ENCODE results near the gene DIS3L2. TPM values are rescaled to one million over a fixed set of nuclear protein-coding genes. Genes with fewer than 3 reads are reported as not detected.
"Not testable (repeated sequence)": the region's sequence is repeated elsewhere in the genome, so short reads cannot be mapped to it uniquely, and the experiment has no call there.

The DIS3L2 gene
- polyA plus RNA-seq, 3 donors from 2014 or later, result 7.6 to 22.5 (median 8.1) TPM

DNA sequence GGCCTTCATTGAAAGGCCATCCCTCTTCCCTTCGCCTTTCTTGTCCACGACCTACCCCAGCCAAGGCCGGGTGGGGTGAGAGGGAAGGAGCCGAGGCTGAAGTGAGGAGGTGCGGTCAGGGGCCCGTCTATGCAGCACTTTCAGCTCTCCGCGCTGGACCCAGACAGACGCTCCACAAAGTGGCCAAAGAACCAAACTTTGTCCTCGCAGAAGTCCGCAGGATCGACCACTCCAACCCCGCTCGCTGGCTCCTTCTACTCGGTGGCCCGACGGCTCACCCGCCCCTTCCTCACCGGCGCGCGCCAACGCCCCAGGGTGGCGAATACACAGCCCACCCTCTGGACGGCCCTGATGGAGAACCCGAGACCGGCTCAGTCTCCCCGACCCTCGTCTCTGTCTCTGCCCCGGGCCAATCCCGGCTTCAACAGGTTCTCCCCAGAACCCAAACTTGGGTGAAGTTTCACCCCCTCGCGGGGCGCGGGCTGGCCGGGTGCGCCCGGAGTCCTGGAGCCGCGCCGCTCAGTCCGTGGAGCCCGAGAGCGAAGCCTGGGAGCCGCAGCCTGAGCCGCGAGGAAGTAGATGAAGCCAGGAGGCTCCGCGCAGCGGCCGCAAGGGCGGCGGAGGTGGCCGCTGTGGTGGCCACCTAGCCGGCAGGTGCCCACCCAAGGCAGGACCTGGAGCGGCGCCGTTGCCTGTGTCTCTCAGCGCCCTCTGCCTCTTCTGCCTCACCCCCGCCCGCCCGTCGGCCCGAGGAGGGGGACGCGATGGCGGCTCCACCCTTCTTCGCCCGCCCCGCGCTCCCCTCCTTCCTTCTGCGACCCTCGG is 390.4 kb downstream of the DIS3L2 start:
- H3K36me3 Mint-ChIP-seq, result peaks cover 0 to 3% (median 0%) of the 10 kb centered on the region in 3 donors
- H3K27me3 Mint-ChIP-seq (ENCODE audit: low read depth in 3 of 3), result peaks cover 5 to 12% (median 5%) of the 10 kb centered on the region in 3 donors
- DNase-seq, result no peak
- H3K9me3 Mint-ChIP-seq, result peaks cover 0 to 2% (median 0%) of the 10 kb centered on the region in 6 donors
- H3K4me1 Mint-ChIP-seq, result peaks cover 0 to 4% of the 10 kb centered on the region in 2 donors
- no peak overlapping the region for H3K4me3 Mint-ChIP-seq
- H3K27ac Mint-ChIP-seq, result no peak overlapping the region

DNA sequence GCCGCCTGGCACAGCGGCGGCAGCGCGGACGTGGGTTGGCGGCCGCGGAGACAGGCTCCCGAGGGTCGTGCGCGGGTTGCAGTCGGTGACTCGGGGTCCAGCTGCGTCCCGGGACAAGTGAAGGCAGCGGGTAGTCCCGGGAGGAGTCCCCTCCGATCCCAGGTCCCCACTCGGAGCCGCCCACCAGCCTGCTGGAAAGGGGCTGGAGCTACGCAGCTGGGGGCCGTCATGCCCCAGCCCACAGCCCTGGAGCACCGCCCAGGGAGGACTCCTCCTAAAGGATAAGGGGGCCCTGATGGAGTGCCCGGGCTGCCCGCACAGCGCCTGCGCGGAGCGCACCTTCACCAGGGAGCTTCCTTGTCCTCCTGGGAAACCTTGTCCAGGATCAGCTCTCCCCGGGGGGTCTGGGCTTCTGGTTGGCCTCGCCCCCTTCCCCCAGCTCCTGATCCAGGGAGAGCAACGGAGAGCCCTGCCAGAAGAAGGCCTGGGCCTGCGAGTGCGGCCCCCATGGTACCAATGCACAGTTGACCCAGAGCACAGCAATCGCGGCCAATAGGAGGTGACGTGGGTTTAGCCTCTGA is 391.1 kb downstream of the DIS3L2 start:
- Mint-ChIP-seq H3K4me1 (peaks cover 0 to 4% of the 10 kb centered on the region in 2 donors), H3K9me3 (peaks cover 0 to 2% (median 0%) of the 10 kb centered on the region in 6 donors), H3K27ac (no peak overlapping the region), H3K36me3 (peaks cover 0 to 3% (median 0%) of the 10 kb centered on the region in 3 donors), H3K4me3 (no peak overlapping the region), H3K27me3 (ENCODE audit: low read depth in 3 of 3) (peaks cover 5 to 12% (median 5%) of the 10 kb centered on the region in 3 donors)
- no peak for DNase-seq

DNA sequence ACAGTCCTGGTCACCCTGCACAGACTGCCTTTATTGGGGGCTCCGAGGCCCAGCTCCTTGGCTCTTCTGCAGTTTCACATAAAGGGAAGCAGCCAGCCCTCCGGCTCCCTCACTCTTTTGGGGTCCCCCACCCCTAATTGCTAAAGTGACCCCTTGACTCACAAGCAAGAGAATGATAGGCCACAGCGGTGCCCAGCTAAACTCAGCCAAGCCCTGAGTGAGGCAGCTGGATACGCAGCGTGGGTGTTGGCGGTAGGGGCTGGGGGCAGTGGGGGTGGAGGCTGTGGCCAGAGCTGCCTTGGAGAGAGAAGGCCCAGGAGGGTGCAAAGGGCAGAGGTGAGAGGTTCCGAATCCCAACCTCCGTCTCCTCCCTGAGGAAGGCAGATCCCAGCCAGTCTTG is 391.6 kb downstream of the DIS3L2 start:
- Mint-ChIP-seq H3K27me3 (ENCODE audit: low read depth in 3 of 3) (peaks cover 5 to 12% (median 5%) of the 10 kb centered on the region in 3 donors), H3K9me3 (peaks cover 0 to 2% (median 0%) of the 10 kb centered on the region in 6 donors)

DNA sequence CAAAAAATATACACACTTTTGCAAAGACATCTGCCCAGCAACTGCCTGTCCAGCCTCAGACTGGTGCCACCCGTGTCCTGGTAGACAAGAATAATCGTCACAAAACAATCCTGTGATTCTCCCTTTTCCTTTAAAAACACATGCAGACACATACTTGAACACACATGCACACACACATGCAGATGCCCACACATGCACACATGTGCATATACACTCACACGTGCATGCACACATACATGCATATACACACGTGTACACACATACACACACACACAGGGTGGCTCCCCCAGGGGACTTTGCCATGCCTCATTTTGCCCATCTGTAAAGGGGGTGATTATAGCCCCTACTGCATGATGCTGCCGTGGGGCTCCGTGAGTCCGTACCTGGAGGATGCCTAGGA is 392.1 kb downstream of the DIS3L2 start:
- Mint-ChIP-seq H3K4me3 (peak overlapping the region in 1 of 5 donors; percentile 51), H3K27ac (no peak overlapping the region)

More for the DNA sequence above, 391.6 kb downstream of the DIS3L2 start:
- Mint-ChIP-seq H3K4me3 (no peak overlapping the region), H3K27ac (no peak overlapping the region), H3K4me1 (peaks cover 0 to 4% of the 10 kb centered on the region in 2 donors), H3K36me3 (peaks cover 0 to 3% (median 0%) of the 10 kb centered on the region in 3 donors)
- DNase-seq, result no peak

DNA sequence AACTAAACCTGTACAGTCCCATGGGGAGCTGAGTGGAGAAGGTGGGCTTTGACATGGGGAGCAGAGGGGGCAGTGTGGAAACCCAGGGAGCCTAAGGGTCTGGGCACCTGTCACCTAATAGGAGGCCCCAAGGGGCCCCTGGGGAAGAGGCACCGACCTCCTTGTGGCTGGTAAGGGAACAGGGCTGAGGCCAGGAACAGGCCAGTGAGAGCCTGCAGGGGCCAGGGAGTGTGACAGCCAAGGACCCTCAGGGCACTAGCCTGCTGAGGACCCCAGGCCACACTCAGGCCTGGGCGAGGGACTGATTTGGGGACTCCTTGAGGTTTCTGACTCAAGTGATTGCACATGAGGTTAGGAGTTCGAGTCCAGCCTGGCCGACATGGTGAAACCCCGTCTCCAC is 392.6 kb downstream of the DIS3L2 start:
- Mint-ChIP-seq H3K9me3 (no peaks in the 10 kb centered on the region), H3K36me3 (peaks cover 0 to 3% (median 0%) of the 10 kb centered on the region in 3 donors), H3K4me1 (peaks cover 0 to 4% of the 10 kb centered on the region in 2 donors), H3K27ac (no peak overlapping the region), H3K27me3 (ENCODE audit: low read depth in 3 of 3) (peaks cover 5 to 12% (median 5%) of the 10 kb centered on the region in 3 donors), H3K4me3 (no peak overlapping the region)
- no peak for DNase-seq

More for the DNA sequence above, 392.1 kb downstream of the DIS3L2 start:
- Mint-ChIP-seq H3K9me3 (no peaks in the 10 kb centered on the region), H3K4me1 (peaks cover 0 to 4% of the 10 kb centered on the region in 2 donors), H3K27me3 (ENCODE audit: low read depth in 3 of 3) (peaks cover 5 to 12% (median 5%) of the 10 kb centered on the region in 3 donors), H3K36me3 (peaks cover 0 to 3% (median 0%) of the 10 kb centered on the region in 3 donors)
- DNase-seq, result no peak

DNA sequence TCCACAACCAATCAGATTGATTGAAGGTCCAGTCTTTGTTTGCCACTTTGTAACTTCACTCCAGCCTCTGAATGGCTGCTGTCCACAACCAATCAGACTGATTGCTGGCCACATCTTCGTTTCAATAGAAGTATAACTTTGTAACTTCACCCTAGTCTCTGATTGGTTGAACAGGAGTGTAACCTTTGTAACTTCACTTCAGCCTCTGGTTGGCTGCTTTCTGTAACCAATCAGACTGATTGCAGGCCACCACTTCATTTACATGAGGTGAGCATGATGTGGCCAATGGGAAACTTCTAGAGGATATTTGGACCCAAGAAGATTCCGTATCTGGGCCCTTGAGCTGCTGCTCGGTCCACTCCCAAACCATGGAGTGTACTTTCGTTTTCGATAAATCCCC is 400.1 kb downstream of the DIS3L2 start:
- H3K27me3 Mint-ChIP-seq (ENCODE audit: low read depth in 3 of 3), result peaks cover 0 to 3% (median 0%) of the 10 kb centered on the region in 3 donors
- H3K36me3 Mint-ChIP-seq, result no peaks in the 10 kb centered on the region
- no peak overlapping the region for H3K27ac Mint-ChIP-seq
- DNase-seq, result no peak
- H3K4me1 Mint-ChIP-seq, result peaks cover 16 to 19% of the 10 kb centered on the region in 2 donors
- no peak overlapping the region for H3K4me3 Mint-ChIP-seq
- peaks cover 0 to 1% (median 0%) of the 10 kb centered on the region in 6 donors for H3K9me3 Mint-ChIP-seq

DNA sequence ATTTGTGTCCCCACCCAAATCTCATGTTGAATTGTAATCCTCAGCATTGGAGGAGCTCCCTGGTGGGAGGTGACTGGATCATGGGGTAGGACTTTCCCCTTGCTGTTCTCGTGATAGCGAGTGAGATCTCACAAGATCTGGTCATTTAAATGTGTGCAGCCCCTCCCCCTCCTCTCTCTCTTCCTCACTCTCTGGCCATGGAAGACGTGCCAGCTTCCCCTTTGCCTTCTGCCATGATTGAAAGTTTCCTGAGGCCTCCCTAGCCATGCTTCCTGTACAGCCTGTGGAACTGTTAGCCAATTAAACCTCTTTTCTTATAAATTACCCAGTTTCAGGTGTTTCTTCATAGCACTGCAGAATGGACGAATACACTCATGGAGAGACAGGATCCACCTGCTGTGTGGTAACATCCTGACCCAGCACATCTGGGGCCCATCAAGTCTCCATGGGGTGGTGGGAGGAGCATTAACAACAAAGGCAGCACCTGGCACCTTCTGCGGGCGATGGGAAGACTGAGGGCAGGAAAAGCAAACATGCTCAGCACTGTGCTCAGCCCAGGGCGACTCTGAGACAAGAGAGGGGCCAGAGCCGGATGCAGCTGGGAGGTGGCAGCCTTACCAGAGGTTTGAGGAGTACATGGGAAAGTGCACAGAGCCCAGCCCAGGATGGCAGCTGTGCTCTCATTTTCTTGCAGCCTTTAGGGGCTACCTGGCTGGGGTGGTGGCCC is 400.8 kb downstream of the DIS3L2 start:
- Mint-ChIP-seq H3K27ac (no peak overlapping the region), H3K36me3 (no peaks in the 10 kb centered on the region), H3K4me1 (peaks cover 16 to 19% of the 10 kb centered on the region in 2 donors), H3K9me3 (peaks cover 0 to 1% (median 0%) of the 10 kb centered on the region in 6 donors), H3K27me3 (ENCODE audit: low read depth in 3 of 3) (peaks cover 0 to 3% (median 0%) of the 10 kb centered on the region in 3 donors), H3K4me3 (peak overlapping the region in 2 of 5 donors; percentile 4 to 12)
- no peak for DNase-seq

DNA sequence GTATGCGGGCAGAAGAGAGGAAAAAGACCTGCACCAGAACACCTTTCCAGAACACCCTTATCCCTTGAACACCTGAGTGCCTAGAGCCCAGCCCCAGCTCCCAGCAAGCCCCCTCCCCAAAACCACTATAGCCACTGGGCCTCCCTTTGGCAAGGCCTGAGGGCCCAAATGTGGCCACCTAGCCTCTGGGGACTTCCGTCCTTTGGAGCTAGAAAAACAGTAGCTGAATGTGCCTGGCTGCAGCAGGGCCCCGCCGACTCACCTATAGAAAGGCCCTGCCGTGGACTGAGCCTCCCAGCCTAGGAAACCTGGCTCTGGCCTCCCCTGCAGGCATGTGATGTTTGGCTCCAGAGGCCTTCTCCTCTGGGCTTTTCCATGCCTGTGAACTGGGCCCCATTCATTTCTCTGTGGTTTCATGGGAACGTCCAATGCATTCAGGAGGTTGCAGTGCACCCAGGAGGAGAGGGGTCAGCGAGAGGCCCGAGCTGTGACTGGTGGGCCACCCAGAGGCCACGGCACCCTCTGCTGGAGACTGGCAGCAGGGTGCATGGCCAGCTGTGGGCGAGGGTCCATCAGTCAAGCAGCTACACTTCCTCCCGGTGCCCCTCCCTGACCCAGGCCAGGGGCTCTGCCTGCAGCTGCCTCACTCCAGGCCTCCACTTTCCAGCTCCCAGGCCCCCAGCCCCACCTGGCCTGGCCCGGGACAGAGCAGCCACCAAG is 401.7 kb downstream of the DIS3L2 start:
- H3K36me3 Mint-ChIP-seq; H3K27me3 Mint-ChIP-seq (ENCODE audit: low read depth in 3 of 3); H3K27ac Mint-ChIP-seq; DNase-seq; H3K9me3 Mint-ChIP-seq: not testable (repeated sequence)
- peak overlapping the region in 4 of 5 donors; percentile 76 to 90 (median 80) for H3K4me3 Mint-ChIP-seq
- H3K4me1 Mint-ChIP-seq, result peaks cover 16 to 19% of the 10 kb centered on the region in 2 donors

DNA sequence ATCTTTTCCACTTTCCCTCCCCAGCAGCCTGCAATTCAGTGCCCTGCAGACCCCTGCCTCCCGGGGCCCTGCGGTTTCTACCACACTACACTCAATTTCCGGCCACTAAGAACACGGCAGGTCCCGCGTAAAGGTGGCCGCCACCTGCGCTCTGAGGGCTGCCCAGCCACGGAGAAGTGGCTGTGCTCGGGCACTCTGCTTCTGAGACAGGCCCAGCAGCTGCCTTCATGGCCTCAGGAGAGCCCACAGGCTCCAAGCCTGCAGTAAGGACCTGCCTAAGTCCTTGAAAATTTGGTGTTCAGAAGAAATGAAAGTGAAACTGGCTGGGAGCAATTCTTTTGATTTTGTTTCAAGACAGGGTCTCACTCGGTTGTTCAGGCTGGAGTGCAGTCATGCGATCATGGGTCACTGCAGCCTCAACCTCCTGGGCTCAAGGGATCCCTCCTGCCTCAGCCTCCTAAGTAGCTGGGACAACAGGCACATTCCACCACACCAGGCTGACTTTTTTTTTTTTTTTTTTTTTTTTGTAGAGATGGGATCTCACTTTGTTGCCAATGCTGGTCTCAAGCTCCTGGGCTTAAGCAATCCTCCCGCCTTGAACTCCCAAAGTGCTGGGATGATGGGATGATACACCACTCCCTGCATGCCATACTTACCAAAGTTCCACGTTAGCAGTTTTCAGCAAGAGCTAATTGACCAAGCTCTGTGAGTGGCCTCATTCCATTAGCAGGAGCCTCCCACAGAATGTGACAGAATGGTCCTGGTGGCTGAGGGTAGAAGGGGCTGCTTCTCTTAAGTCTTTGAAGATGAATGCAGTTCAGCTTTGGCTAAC is 402.5 kb downstream of the DIS3L2 start:
- H3K9me3 Mint-ChIP-seq, result peaks cover 0 to 1% (median 0%) of the 10 kb centered on the region in 6 donors
- H3K36me3 Mint-ChIP-seq, result no peaks in the 10 kb centered on the region
- peak overlapping the region; percentile 67 to 90 (median 77) for H3K4me3 Mint-ChIP-seq
- peaks cover 0 to 3% (median 0%) of the 10 kb centered on the region in 3 donors for H3K27me3 Mint-ChIP-seq (ENCODE audit: low read depth in 3 of 3)
- DNase-seq, result no peak
- H3K27ac Mint-ChIP-seq, result peak overlapping the region in 3 of 6 donors; percentile 48 to 66 (median 53)
- H3K4me1 Mint-ChIP-seq, result peaks cover 16 to 19% of the 10 kb centered on the region in 2 donors

DNA sequence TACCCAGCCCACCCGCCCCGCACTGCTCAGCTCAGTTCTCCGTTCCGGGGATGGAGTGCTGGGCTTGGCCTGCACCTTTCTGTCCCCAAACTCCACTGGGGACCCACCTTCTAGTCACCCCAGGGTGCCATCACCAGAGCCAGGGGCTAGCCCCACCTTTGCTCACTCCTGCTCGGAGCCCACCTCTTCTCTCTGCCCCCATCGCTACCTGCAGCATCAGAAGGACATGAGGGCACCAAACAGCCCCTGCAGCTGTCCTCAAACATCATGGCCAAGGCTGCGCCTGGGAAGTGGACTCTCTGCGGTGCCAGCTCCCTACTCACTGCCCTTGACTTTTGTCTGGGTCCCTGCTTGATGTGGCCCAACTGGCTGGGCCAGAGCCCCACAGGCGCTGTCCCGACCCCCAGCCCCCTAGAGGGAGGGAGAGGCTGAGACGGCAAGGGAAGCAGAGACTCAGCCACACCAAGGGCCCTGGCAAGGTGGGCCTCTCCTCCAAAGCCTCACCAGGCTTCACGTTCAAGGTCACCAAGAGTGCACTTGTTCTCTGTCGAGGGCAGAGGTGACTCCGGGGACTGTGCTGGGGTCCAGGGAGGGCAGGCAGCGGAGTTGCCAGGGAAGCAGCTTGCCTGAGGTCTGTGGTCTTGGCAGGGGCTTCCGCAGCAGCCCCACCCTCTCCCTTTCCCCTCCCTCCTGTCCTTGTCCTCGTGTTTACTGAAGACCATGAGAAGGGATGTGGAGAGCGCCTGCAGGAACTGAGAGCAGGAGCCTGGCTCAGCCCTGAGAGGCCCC is 403.5 kb downstream of the DIS3L2 start:
- DNase-seq; H3K27me3 Mint-ChIP-seq (ENCODE audit: low read depth in 3 of 3); H3K9me3 Mint-ChIP-seq; H3K36me3 Mint-ChIP-seq; H3K27ac Mint-ChIP-seq: not testable (repeated sequence)
- Mint-ChIP-seq H3K4me1 (peaks cover 16 to 19% of the 10 kb centered on the region in 2 donors), H3K4me3 (peak overlapping the region in 1 of 5 donors; percentile 24)

DNA sequence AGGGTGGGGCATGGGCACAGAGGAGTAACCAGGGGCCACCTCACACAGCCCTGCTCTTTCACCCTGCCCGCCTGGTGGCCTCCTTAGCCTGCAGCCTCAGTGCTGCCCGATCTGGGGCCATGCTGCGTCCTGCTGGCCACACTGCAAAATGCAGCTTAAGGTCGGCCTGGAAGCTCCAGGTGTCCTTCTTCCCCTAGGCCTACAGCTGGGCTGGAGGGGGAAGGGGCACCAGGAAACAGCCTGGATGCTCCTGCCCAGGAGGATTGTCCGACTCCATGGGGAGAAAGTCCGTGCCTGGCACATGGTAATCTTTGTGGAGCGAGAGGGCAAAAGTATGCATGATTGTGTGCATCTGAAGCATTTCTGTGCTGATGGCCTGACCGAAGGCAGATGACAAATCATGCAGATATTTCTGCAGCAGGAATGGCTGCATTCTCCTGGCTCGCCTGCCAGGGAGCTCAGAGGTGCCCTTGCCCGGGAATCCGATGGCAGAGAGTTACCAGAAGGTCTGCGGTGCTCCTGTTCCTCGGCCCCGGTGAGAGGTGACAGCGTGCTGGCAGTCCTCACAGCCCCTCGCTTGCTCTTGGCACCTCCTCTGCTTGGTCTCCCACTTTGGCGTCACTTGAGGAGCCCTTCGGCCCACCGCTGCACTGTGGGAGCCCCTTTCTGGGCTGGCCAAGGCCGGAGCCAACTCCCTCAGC is 404.3 kb downstream of the DIS3L2 start:
- H3K27ac Mint-ChIP-seq, result no peak overlapping the region
- peaks cover 16 to 19% of the 10 kb centered on the region in 2 donors for H3K4me1 Mint-ChIP-seq
- H3K4me3 Mint-ChIP-seq, result no peak overlapping the region
- DNase-seq, result no peak
- H3K9me3 Mint-ChIP-seq, result peaks cover 0 to 1% (median 0%) of the 10 kb centered on the region in 6 donors
- H3K27me3 Mint-ChIP-seq (ENCODE audit: low read depth in 3 of 3), result peaks cover 0 to 3% (median 2%) of the 10 kb centered on the region in 3 donors
- no peaks in the 10 kb centered on the region for H3K36me3 Mint-ChIP-seq
